Activated CD8-positive, alpha-beta T cell treated with anti-CD3 and anti-CD28 coated beads, Interleukin-2, amount 10 ng/mL, durations not matched to agents 7 days and 5 days (primary cell): ENCODE data around the gene ILDR2. TPM values are rescaled to one million over a fixed set of nuclear protein-coding genes. Genes with fewer than 3 reads are reported as not detected.

Experiments used
- ATAC-seq: fragments of 150-1000 bp; cut with Tn5 transposase; one replicate; pipeline ENCODE4 v1.10.0; 2021; ENCODE audit warnings: moderate library complexity
- CTCF ChIA-PET: fragments of 350-600 bp; sonication (Branson Sonifier 250); formaldehyde crosslinking; loops from one replicate; lab custom pipeline; 2021; ENCODE audit warnings: antibody characterized with exemption; lab: Charles Lee
- POLR2A ChIA-PET: fragments of 350-600 bp; sonication (Branson Sonifier 250); formaldehyde crosslinking; loops from one replicate; lab custom pipeline; 2021; ENCODE audit warnings: antibody characterized with exemption; lab: Charles Lee
- DNase-seq: peaks from one replicate; pipeline ENCODE4 v3.0.0-alpha.2; 2020
- H3K27ac Mint-ChIP-seq: one replicate; pipeline ENCODE4 v1.8.0; 2021; ENCODE audit warnings: mild to moderate bottlenecking, mixed read lengths
- H3K27me3 Mint-ChIP-seq: one replicate; pipeline ENCODE4 v1.8.0; 2021; ENCODE audit warnings: low read depth, mixed read lengths
- H3K36me3 Mint-ChIP-seq: one replicate; pipeline ENCODE4 v1.8.0; 2021; ENCODE audit warnings: low read depth, mixed read lengths
- H3K4me1 Mint-ChIP-seq: one replicate; pipeline ENCODE4 v1.8.0; 2021; ENCODE audit warnings: low read depth, mixed read lengths
- H3K4me3 Mint-ChIP-seq: one replicate; pipeline ENCODE4 v1.8.0; 2021; ENCODE audit warnings: mild to moderate bottlenecking, mixed read lengths
- H3K9me3 Mint-ChIP-seq: one replicate; pipeline ENCODE4 v1.8.0; 2022; ENCODE audit warnings: mixed read lengths; ENCODE audit not compliant: insufficient read depth
- total RNA-seq, 2 experiments: library from RNA; stranded (reverse); gene quantifications; one replicate each; pipeline ENCODE4 v1.2.3, GENCODE V29; 2021

Gene ILDR2
- total RNA-seq, 2 experiments from 2014 or later = 4.3 to 5.0 TPM

DNA sequence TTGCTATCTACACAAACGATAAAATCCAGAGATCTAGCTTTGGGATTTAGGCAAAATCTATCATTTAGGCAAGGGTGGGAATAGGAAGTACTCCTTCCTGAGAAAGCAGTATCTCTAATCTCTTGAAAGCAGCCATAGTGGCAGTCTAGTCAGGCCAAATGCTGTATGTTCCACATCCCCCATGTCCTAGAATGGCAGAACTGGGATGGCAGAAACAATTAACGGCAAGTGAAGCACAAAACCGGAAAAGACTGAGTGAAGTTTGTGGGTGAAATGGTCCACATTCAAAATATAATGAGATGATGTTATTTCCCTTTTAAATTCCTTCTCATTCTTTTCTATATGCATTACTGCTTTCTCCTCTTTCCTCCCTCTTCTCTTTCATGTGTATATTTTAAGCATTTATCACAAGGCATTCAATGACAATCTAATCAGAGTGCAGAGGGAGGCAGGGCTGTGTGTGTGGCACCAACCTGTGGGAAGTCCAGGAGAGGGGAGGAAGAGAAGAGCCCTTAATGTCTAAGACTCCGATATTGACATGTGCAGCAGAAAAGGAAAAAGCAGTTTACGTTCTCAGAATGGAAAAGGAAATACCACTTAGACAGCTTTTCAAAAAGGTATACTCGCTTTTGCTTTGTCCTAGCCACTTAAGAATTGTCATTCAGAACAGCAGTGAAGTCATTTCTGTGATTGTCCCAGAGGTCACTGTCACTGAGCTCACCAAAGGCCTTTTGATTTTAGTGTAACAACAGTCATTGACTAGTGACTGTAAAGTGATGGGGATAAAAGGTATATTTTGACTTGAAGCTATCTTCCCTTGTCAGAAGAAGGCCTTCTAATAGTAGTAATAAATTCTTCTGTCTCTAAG is 57.0 kb downstream of the ILDR2 start:
- Mint-ChIP-seq H3K9me3 (no peaks in the 10 kb centered on the region), H3K4me3 (no peak overlapping the region), H3K36me3 (peaks cover 8% of the 10 kb centered on the region), H3K4me1 (peaks cover 1% of the 10 kb centered on the region), H3K27me3 (peaks cover 39% of the 10 kb centered on the region), H3K27ac (no peak overlapping the region)
- ATAC-seq = no peak
- CTCF ChIA-PET = interaction anchor here (1.1 to 20.5 kb wide), 3 partner anchors 8 to 142 kb away, joined by 3 to 838 read pairs (median 10); no protein-coding TSS in a partner anchor
- POLR2A ChIA-PET = no interaction called here
- no peak for DNase-seq

DNA sequence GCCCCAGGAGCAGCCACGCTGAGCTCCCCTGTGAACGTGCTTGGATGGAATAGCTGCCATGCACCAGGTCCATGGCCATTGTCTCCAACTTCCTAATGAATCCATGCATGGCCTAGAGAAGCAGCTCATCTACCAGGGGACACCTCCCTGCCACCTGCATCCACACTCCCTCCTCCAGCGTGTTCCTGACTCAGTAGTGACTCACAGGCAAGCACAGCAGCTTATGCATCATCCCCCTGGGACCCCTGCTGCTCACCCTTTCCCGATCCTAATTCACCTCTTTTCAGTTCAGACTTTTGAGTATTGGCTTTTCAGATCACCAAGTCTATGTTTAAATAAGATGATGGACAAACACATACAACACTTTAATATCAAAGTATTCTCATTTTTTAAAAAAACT is 59.4 kb downstream of the ILDR2 start:
- Mint-ChIP-seq H3K4me1 (peaks cover 5% of the 10 kb centered on the region), H3K27ac (no peak overlapping the region), H3K36me3 (peaks cover 7% of the 10 kb centered on the region), H3K9me3 (no peaks in the 10 kb centered on the region), H3K4me3 (no peak overlapping the region), H3K27me3 (peaks cover 31% of the 10 kb centered on the region)
- ChIA-PET POLR2A (interaction anchor here (0.8 kb wide), 1 partner anchor 135 kb away, joined by 3 read pairs; no protein-coding TSS in a partner anchor), CTCF (interaction anchor here (1.1 to 20.5 kb wide), 2 partner anchors 11 to 144 kb away, joined by 4 to 838 read pairs; no protein-coding TSS in a partner anchor)
- DNase-seq = no peak
- no peak for ATAC-seq

DNA sequence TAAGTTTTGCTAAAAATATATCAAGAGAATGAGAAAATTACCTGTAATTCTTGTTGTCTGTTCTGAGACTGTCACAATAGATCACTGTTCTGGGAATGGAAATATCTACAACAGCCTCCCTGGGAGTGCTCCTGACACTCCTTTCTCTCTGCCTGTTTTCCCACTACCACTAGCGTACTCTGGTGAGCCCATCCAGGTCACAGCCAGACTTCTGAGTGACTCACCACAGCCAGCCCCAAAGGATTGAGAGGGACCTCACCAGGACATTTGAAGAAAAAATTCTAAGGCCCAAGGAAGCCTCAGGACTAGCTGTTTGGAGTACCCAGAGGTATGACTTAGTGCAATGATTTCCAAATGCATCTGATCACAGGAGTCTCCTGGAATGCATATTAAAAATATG is 60.3 kb downstream of the ILDR2 start:
- DNase-seq = no peak
- H3K27me3 Mint-ChIP-seq = peaks cover 25% of the 10 kb centered on the region
- peaks cover 10% of the 10 kb centered on the region for H3K4me1 Mint-ChIP-seq
- H3K4me3 Mint-ChIP-seq = no peak overlapping the region
- no peaks in the 10 kb centered on the region for H3K9me3 Mint-ChIP-seq
- ATAC-seq = no peak
- ChIA-PET POLR2A (interaction anchor here (0.8 kb wide), 1 partner anchor 135 kb away, joined by 3 read pairs; no protein-coding TSS in a partner anchor), CTCF (interaction anchor here (20.5 kb wide), 1 partner anchor 145 kb away, joined by 838 read pairs; no protein-coding TSS in a partner anchor)
- peaks cover 7% of the 10 kb centered on the region for H3K36me3 Mint-ChIP-seq
- no peak overlapping the region for H3K27ac Mint-ChIP-seq

DNA sequence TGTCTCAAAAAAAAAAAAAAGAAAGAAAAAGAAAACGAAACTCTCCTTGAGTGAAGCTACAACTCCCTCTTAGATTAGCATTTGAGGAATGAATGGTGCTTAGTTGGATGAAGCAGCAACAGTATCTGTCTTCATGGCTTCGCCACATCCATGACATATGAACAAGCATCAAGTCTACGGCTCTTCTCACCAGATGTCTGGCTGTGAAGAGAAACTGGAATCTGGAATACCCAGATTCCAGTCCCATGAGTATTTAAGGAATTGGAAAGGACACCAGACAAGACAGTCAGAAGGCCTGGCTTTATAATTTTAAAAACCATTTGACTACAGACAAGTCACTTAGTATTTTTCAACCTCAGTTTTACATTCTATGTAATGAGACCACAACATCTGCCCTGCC is 61.2 kb downstream of the ILDR2 start:
- H3K9me3 Mint-ChIP-seq = no peaks in the 10 kb centered on the region
- DNase-seq (no peak), ATAC-seq (no peak)
- POLR2A ChIA-PET = no interaction called here
- peaks cover 20% of the 10 kb centered on the region for H3K27me3 Mint-ChIP-seq
- H3K4me3 Mint-ChIP-seq = no peak overlapping the region
- H3K36me3 Mint-ChIP-seq = peaks cover 3% of the 10 kb centered on the region
- CTCF ChIA-PET = interaction anchor here (0.8 to 20.5 kb wide), 2 partner anchors 136 to 146 kb away, joined by 3 to 838 read pairs; no protein-coding TSS in a partner anchor
- no peak overlapping the region for H3K27ac Mint-ChIP-seq
- H3K4me1 Mint-ChIP-seq = peaks cover 11% of the 10 kb centered on the region

DNA sequence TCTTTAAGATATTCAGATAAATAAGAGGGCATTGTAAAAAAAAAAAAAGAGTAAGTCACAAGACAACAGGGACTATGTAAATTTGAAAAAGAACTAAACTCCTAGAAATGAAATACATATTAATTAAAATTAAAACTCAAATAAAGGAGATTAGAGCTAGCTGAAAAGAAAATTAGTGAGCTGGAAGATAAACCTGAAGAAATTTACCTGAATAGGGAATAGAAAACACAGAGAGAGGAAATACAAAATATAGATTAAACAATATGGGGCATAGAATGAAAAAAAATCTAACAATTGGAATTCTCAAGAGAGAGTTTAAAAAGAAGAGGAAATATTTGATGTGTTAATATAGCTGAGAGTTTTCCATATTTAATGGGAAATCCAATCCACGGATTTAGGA is 63.7 kb downstream of the ILDR2 start:
- no peak for DNase-seq
- no peak for ATAC-seq
- ChIA-PET CTCF (interaction anchor here (7.1 to 20.5 kb wide), 2 partner anchors 28 to 149 kb away, joined by 73 to 838 read pairs; no protein-coding TSS in a partner anchor), POLR2A (interaction anchor here (0.6 kb wide), 1 partner anchor 36 kb away, joined by 3 read pairs; the partner anchor contains the start of gene TADA1)
- Mint-ChIP-seq H3K4me3 (no peak overlapping the region), H3K27ac (no peak overlapping the region), H3K9me3 (no peaks in the 10 kb centered on the region), H3K27me3 (peaks cover 17% of the 10 kb centered on the region), H3K4me1 (peaks cover 29% of the 10 kb centered on the region), H3K36me3 (peaks cover 5% of the 10 kb centered on the region)

DNA sequence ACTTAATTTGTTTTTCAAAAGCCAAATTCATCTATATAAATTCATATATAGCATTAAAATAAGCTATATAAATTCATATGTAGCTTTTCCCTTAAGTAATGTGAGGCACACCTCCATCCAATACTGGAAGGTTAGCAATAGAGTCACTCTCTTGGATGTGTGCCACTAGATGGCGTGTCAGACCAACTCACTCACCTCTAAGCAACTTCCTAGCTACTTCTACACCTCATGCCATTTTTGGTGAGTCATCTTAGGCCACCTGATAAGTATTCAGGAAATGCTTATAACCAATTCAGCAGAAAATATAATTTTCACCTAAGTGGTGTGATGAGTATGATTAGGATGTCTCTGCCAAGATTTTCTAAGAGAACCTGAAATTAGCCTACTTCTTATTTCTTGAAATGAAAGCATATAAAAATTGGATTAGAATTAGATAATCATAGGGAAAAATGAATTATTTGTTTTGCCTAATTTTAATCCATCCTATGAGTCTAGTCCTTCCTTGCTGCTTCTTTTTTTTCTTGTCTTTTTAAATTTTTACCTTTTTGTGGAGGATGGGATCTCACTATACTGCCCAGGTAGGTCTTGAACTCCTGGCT is 64.8 kb downstream of the ILDR2 start:
- Mint-ChIP-seq H3K36me3 (peaks cover 5% of the 10 kb centered on the region), H3K9me3 (no peaks in the 10 kb centered on the region), H3K4me3 (no peak overlapping the region), H3K27ac (no peak overlapping the region), H3K4me1 (peaks cover 40% of the 10 kb centered on the region), H3K27me3 (peaks cover 17% of the 10 kb centered on the region)
- ATAC-seq = peak; percentile 89
- ChIA-PET CTCF (interaction anchor here (0.6 to 20.5 kb wide), 61 partner anchors 8 to 640 kb away, joined by 3 to 838 read pairs (median 4); partner anchors contain the start of genes ILDR2, POGK, POU2F1 and TADA1), POLR2A (interaction anchor here (0.6 to 1.1 kb wide), 3 partner anchors 35 to 149 kb away, joined by 3 to 5 read pairs (median 4); partner anchors contain the start of gene TADA1)
- DNase-seq = peak; percentile 87

DNA sequence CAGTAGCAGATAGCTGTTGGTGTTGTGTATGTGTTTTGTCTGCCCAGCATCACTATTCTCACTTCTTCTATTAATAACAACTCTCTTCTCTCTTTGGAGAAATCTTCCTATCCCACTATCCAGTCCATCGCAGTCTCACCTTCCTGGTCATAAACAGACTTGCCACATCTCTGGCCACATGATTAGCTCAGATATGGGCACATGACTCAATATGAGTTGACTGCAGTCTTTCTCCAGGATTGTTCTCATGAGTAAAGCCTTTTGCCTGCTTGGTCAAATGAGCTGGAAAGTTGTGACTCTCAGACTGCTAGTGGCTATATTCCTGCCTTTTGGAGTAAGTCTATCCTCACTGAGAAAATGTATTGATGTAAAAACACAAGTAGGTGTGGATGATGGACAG is 66.4 kb downstream of the ILDR2 start:
- ATAC-seq (no peak), DNase-seq (no peak)
- no peak overlapping the region for H3K4me3 Mint-ChIP-seq
- peaks cover 21% of the 10 kb centered on the region for H3K27me3 Mint-ChIP-seq
- peaks cover 9% of the 10 kb centered on the region for H3K36me3 Mint-ChIP-seq
- H3K27ac Mint-ChIP-seq = no peak overlapping the region
- peaks cover 53% of the 10 kb centered on the region for H3K4me1 Mint-ChIP-seq
- H3K9me3 Mint-ChIP-seq = no peaks in the 10 kb centered on the region
- CTCF ChIA-PET = interaction anchor here (0.8 to 20.5 kb wide), 22 partner anchors 10 to 357 kb away, joined by 3 to 838 read pairs (median 6); partner anchors contain the start of genes POU2F1 and TADA1
- POLR2A ChIA-PET = interaction anchor here (0.5 to 1.5 kb wide), 3 partner anchors 25 to 215 kb away, joined by 3 to 4 read pairs (median 3); no protein-coding TSS in a partner anchor

DNA sequence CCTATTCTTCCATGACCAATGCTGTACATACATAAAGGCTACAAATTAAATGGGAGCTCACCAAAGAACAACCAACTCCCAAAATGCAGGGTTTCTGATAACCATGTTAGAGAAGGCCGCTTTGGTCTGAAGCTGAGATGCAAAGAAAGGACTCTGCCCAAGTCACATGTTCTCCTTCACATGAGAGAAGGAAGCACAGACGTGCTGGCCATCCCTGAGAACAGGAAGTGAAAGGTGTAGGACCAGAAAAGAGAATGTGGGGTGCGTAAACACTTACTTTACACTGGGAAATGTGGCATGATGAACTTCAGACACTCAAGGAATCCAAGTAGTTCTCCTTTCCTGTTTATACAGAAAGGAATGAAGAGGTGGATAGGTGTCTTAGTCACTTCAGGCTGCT is 67.6 kb downstream of the ILDR2 start:
- Mint-ChIP-seq H3K36me3 (peaks cover 14% of the 10 kb centered on the region), H3K27me3 (peaks cover 23% of the 10 kb centered on the region), H3K27ac (no peak overlapping the region), H3K4me1 (peaks cover 60% of the 10 kb centered on the region), H3K4me3 (no peak overlapping the region), H3K9me3 (no peaks in the 10 kb centered on the region)
- ATAC-seq (no peak), DNase-seq (no peak)
- ChIA-PET CTCF (interaction anchor here (1.1 to 20.5 kb wide), 5 partner anchors 12 to 152 kb away, joined by 3 to 838 read pairs (median 50); partner anchors contain the start of gene TADA1), POLR2A (no interaction called here)

DNA sequence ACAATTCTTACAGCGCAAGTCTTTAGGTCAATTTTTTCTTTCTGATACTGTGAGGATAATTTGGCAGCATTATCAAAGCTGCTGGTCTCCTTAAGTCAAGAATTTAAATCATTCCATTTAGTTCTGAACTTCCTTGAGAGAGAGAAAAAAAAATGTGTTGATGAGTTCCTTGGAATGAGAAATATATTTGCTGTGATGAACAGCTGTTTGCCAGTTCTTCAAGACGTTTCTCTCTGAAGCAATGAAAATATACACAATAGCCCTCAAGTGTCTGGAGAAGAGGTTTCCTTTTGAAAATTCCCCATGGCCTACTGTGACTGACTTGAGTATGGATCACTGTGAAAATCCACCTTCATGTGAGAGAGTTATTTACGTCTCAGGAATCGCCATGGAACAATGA is 68.3 kb downstream of the ILDR2 start:
- ChIA-PET CTCF (interaction anchor here (1.7 to 20.5 kb wide), 5 partner anchors 24 to 153 kb away, joined by 7 to 838 read pairs (median 50); partner anchors contain the start of genes POGK and TADA1), POLR2A (interaction anchor here (1.1 to 1.2 kb wide), 2 partner anchors 27 to 313 kb away, joined by 3 to 5 read pairs; partner anchors contain the start of gene POU2F1)
- DNase-seq (no peak), ATAC-seq (no peak)
- H3K4me3 Mint-ChIP-seq = no peak overlapping the region
- no peaks in the 10 kb centered on the region for H3K9me3 Mint-ChIP-seq
- peaks cover 66% of the 10 kb centered on the region for H3K4me1 Mint-ChIP-seq
- H3K27me3 Mint-ChIP-seq = peaks cover 21% of the 10 kb centered on the region
- no peak overlapping the region for H3K27ac Mint-ChIP-seq
- peaks cover 14% of the 10 kb centered on the region for H3K36me3 Mint-ChIP-seq

DNA sequence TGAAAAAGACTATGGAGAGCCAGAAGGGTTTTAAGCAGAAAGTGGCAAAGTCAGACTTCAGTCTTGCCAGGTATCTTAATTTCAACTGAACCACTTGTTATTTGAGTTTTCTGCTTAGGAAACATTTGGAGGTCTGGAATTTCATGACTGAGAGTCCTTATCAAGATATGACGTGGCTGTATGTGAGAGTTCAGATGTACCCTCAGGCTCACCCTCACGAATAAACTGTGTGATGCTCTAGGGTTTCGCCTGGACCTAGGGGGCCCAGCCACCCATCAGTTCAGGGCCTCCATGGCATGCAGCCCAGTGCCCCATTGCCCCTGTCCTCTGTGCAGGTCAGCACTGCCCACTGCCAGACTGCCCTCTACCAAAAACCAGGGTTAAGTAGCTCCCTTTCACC is 68.7 kb downstream of the ILDR2 start:
- no peaks in the 10 kb centered on the region for H3K9me3 Mint-ChIP-seq
- H3K27ac Mint-ChIP-seq = peak overlapping the region; percentile 71
- H3K4me3 Mint-ChIP-seq = no peak overlapping the region
- H3K4me1 Mint-ChIP-seq = peaks cover 69% of the 10 kb centered on the region
- peaks cover 21% of the 10 kb centered on the region for H3K27me3 Mint-ChIP-seq
- H3K36me3 Mint-ChIP-seq = peaks cover 14% of the 10 kb centered on the region
- CTCF ChIA-PET = interaction anchor here (1.7 to 20.5 kb wide), 5 partner anchors 23 to 153 kb away, joined by 7 to 838 read pairs (median 50); partner anchors contain the start of genes POGK and TADA1
- ATAC-seq (no peak), DNase-seq (no peak)
- POLR2A ChIA-PET = interaction anchor here (1.1 to 1.9 kb wide), 4 partner anchors 22 to 314 kb away, joined by 3 to 9 read pairs (median 4); partner anchors contain the start of genes POU2F1 and TADA1

DNA sequence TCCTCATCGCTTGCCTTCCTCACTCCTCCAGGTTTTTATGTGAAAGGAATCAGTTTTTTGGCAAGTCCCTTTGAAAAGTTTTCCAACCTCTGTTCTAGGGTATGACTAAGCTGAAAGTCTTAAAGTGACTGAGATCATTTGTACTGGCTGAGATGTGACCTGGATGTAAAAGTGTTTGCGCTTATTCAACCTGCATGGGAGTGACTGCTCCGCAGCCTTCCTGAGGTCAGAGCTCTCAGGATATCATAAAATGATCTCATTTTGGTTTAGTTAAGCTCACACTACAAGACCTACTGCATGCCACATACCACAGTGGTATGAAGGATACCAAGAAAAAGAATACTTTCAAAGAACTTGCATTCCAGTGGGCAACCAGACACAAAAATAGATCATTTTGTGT is 69.4 kb downstream of the ILDR2 start:
- POLR2A ChIA-PET = interaction anchor here (1.0 to 1.9 kb wide), 5 partner anchors 21 to 315 kb away, joined by 3 to 9 read pairs (median 4); partner anchors contain the start of genes POGK, POU2F1 and TADA1
- Mint-ChIP-seq H3K27me3 (peaks cover 22% of the 10 kb centered on the region), H3K4me1 (peaks cover 66% of the 10 kb centered on the region), H3K27ac (peak overlapping the region; percentile 71), H3K36me3 (peaks cover 11% of the 10 kb centered on the region), H3K9me3 (no peaks in the 10 kb centered on the region), H3K4me3 (peak overlapping the region; percentile 12)
- ATAC-seq (peak; percentile 86), DNase-seq (peak; percentile 68)
- CTCF ChIA-PET = interaction anchor here (0.9 to 20.5 kb wide), 9 partner anchors 22 to 315 kb away, joined by 3 to 838 read pairs (median 7); partner anchors contain the start of genes POGK, POU2F1 and TADA1
